GM21515 (cell line): ENCODE measurements around the gene DUS4L.
"Not testable (repeated sequence)": the region's sequence is repeated elsewhere in the genome, so short reads cannot be mapped to it uniquely, and the experiment has no call there.

Experiments used
- ATAC-seq: cut with Tn5 transposase; IDR thresholded peaks from one replicate; pipeline ENCODE4 v1.9.1; 2021; ENCODE audit not compliant: unreplicated experiment

Gene DUS4L

GRCh38 chr7:107563775-107564552, at the start of gene DUS4L, which contains the start of gene COG5:
DUS4L (plus strand) TSS chr7:107563971; CDS start chr7:107567071, 3,100 bp downstream.
COG5 (minus strand) TSS chr7:107563920; CDS start chr7:107563896, 24 bp downstream.
- ATAC-seq: peak; percentile 95

- ATAC-seq: no peak
These were observed 37.1 kb upstream of the DUS4L start for GRCh38 chr7:107526672-107527071.

GRCh38 chr7:107527196-107527595, 36.6 kb upstream of the DUS4L start:
- ATAC-seq: no peak

- ATAC-seq: no peak
These were observed 35.3 kb upstream of the DUS4L start for GRCh38 chr7:107528461-107528860.

- no peak for ATAC-seq
These were observed 33.0 kb upstream of the DUS4L start for GRCh38 chr7:107530751-107531150.

- ATAC-seq: no peak
These were observed 29.6 kb upstream of the DUS4L start for GRCh38 chr7:107534139-107534538.

GRCh38 chr7:107537228-107537627, 26.5 kb upstream of the DUS4L start:
- ATAC-seq: not testable (repeated sequence)

GRCh38 chr7:107538001-107538400, 25.8 kb upstream of the DUS4L start:
- ATAC-seq: no peak

- ATAC-seq: no peak
These were observed 20.3 kb upstream of the DUS4L start for GRCh38 chr7:107543338-107543993.

GRCh38 chr7:107544848-107545591, 18.8 kb upstream of the DUS4L start:
- ATAC-seq: no peak

- ATAC-seq: no peak
These were observed 11.8 kb upstream of the DUS4L start for GRCh38 chr7:107551936-107552335.

- ATAC-seq: no peak
These were observed 7.9 kb upstream of the DUS4L start for GRCh38 chr7:107555893-107556292.

GRCh38 chr7:107559864-107560263, 3.9 kb upstream of the DUS4L start:
- ATAC-seq: no peak

- ATAC-seq: no peak
These were observed 2.8 kb upstream of the DUS4L start for GRCh38 chr7:107560898-107561516.

GRCh38 chr7:107563081-107563774, 543 bp upstream of the DUS4L start:
- ATAC-seq: peak; percentile 55

- ATAC-seq: no peak
These were observed 955 bp downstream of the DUS4L start for GRCh38 chr7:107564553-107565298.

- ATAC-seq: no peak
These were observed 6.5 kb downstream of the DUS4L start for GRCh38 chr7:107570298-107570697.

- ATAC-seq: no peak
These were observed 9.8 kb downstream of the DUS4L start for GRCh38 chr7:107573537-107573936.

GRCh38 chr7:107579554-107579884, 15.7 kb downstream of the DUS4L start:
- no peak for ATAC-seq
